Nephron (organoid): ENCODE measurements around the gene ZNF334.

Experiments
- H3K27ac Mint-ChIP-seq, 3 experiments: 2 replicates each; pipeline ENCODE4 v1.8.0; 2020; ENCODE audit warnings: mixed read lengths in 3 of 3, mild to moderate bottlenecking in 2 of 3, moderate library complexity in 1 of 3
- H3K27me3 Mint-ChIP-seq: 2 replicates; pipeline ENCODE4 v1.8.0; 2021; ENCODE audit warnings: low read depth, mild to moderate bottlenecking, moderate library complexity, mixed read lengths
- H3K36me3 Mint-ChIP-seq: 2 replicates; pipeline ENCODE4 v1.8.0; 2020; ENCODE audit warnings: low read depth, mixed read lengths
- H3K4me1 Mint-ChIP-seq: 2 replicates; pipeline ENCODE4 v1.8.0; 2020; ENCODE audit warnings: mixed read lengths
- H3K4me3 Mint-ChIP-seq, 3 experiments: 2 replicates each; pipeline ENCODE4 v1.8.0; 2020; ENCODE audit warnings: mild to moderate bottlenecking in 3 of 3, mixed read lengths in 3 of 3, moderate library complexity in 2 of 3
- H3K9me3 Mint-ChIP-seq: 2 replicates; pipeline ENCODE4 v1.8.0; 2020; ENCODE audit warnings: mixed read lengths
- CTCF ChIP-seq, 3 experiments: fragments of 200-600 bp; sonication (generic); IDR thresholded peaks; one replicate each; pipeline ENCODE4 v1.5.0; 2021; ENCODE audit warnings: antibody characterized with exemption in 3 of 3; ENCODE audit not compliant: unreplicated experiment in 3 of 3

ZNF334 gene

DNA sequence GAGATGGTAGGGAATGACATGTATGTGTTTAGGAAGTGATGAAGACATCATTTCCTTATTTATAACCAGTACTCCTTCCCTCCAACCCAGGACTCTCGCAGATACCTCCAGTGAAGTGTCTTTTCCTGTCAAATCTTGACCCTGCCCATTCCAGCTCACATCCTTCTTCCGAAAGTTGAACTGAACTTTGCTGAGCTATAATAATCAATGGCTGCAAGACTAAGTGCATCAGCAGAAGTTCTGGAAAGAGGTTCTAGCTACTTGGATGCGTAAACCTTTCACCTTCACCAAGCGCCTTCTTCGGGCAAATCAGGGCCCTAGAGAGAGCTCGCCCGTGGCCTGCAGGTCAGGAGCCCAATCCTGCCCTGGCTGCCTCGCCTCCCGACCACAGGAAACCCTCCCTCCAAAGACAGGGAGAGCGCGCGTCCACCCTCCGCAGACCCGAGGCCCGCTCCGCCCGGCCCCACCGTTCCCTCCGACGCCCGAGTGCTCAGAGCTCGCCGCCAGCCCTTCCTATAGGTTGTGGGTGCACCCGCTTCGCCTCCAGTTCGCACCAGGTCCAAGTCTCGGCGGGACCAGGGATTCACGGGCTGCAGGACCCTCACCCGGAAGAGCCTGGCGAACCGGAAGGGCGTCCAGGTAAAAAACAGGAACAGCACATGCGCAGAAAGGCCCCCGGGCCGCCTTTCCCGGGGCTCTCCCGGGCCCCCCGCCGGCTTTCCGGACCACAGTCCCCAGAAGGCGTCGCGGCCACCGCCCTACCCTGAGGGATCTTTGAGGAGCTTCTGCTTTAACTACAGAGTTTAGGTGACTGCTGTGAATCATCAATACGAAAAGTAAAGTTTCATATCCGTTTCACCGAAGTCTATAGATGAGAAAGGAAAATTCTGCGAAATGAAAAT lies at the start of gene ZNF334:
Gene ZNF334, minus strand, starts transcription at position 617 of the 902 bp plus-strand sequence. CDS start 1,457 bp downstream, outside the sequence.
- peaks cover 10% of the 10 kb centered on the region for H3K9me3 Mint-ChIP-seq
- no peaks in the 10 kb centered on the region for H3K4me1 Mint-ChIP-seq
- peak within 1 kb of the TSS; percentile 97 to 98 (median 97) for H3K4me3 Mint-ChIP-seq
- peaks cover 18% of the 10 kb centered on the region for H3K27me3 Mint-ChIP-seq
- no peak for TF ChIP-seq CTCF (IDR thresholded peaks at IDR 0.05; ENCODE audit: unreplicated experiment in 3 of 3)
- H3K36me3 Mint-ChIP-seq = peaks cover 43% of the 10 kb centered on the region
- peak within 1 kb of the TSS; percentile 72 to 96 (median 93) for H3K27ac Mint-ChIP-seq

- Mint-ChIP-seq H3K36me3 (no peaks in the 10 kb centered on the region), H3K27me3 (no peaks in the 10 kb centered on the region), H3K9me3 (no peaks in the 10 kb centered on the region), H3K4me1 (peaks cover 21% of the 10 kb centered on the region), H3K4me3 (no peak overlapping the region), H3K27ac (no peak overlapping the region)
- peak; percentile 89 to 93 (median 89) for TF ChIP-seq CTCF (IDR thresholded peaks at IDR 0.05; ENCODE audit: unreplicated experiment in 3 of 3)
Observed at GRCh38 chr20:46562373-46563169, 49.2 kb upstream of the ZNF334 start.

GRCh38 chr20:46562009-46562372 lies 48.6 kb upstream of the ZNF334 start:
- H3K4me1 Mint-ChIP-seq = peaks cover 20% of the 10 kb centered on the region
- no peak for TF ChIP-seq CTCF (IDR thresholded peaks at IDR 0.05; ENCODE audit: unreplicated experiment in 3 of 3)
- H3K36me3 Mint-ChIP-seq = no peaks in the 10 kb centered on the region
- H3K27me3 Mint-ChIP-seq = no peaks in the 10 kb centered on the region
- H3K9me3 Mint-ChIP-seq = no peaks in the 10 kb centered on the region
- no peak overlapping the region for H3K4me3 Mint-ChIP-seq
- no peak overlapping the region for H3K27ac Mint-ChIP-seq

DNA sequence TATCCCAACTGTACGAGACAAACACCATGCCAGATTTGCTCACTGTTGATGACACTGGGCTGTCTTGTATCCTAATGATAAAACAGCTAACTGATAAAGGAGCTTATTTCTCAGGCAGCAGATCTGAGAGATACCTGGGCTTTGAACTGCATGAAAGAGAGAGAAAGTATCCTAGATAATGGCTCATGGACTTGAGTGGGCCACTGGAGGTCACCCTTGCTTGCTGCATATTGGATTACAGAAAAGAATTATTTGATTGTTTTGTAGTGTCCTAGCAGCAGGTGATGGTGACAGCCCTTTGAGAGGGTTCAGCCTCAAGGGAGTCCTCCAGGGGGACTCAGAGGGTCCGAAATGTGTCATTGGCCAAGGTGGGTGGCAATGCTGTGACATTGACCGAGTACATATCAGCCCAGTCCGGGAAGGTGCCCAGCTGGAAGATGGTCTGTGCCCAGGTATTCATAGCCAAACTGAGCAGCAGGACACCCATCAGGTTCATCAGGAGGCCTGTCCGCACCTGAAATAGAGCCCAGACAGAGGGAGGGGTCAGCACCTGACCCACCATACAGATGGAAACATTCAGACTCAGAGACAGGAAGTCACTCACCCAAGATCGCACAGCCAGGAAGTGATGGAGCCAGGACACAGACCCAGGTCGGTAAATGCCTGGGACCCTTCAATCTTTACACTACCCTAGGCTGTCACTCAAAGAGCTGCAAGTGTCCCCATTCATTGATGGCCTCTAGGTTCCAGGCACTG lies 46.5 kb upstream of the ZNF334 start:
- no peak for TF ChIP-seq CTCF (IDR thresholded peaks at IDR 0.05; ENCODE audit: unreplicated experiment in 3 of 3)
- H3K36me3 Mint-ChIP-seq = no peaks in the 10 kb centered on the region
- peak overlapping the region in 1 of 3 experiments; percentile 14 for H3K4me3 Mint-ChIP-seq
- peaks cover 20% of the 10 kb centered on the region for H3K4me1 Mint-ChIP-seq
- peak overlapping the region in 1 of 3 experiments; percentile 30 for H3K27ac Mint-ChIP-seq
- H3K9me3 Mint-ChIP-seq = no peaks in the 10 kb centered on the region
- H3K27me3 Mint-ChIP-seq = peaks cover 8% of the 10 kb centered on the region

- H3K9me3 Mint-ChIP-seq = no peaks in the 10 kb centered on the region
Observed at GRCh38 chr20:46559001-46559400, 45.6 kb upstream of the ZNF334 start.

More at GRCh38 chr20:46559001-46559400, 45.6 kb upstream of the ZNF334 start:
- H3K36me3 Mint-ChIP-seq = no peaks in the 10 kb centered on the region
- H3K27me3 Mint-ChIP-seq = peaks cover 9% of the 10 kb centered on the region
- H3K4me3 Mint-ChIP-seq = no peak overlapping the region
- no peak overlapping the region for H3K27ac Mint-ChIP-seq
- TF ChIP-seq CTCF (IDR thresholded peaks at IDR 0.05; ENCODE audit: unreplicated experiment in 3 of 3) = no peak
- peaks cover 20% of the 10 kb centered on the region for H3K4me1 Mint-ChIP-seq
